IMR-90 (cell line): Measurements from ENCODE around the gene CISTR. TPM values are rescaled to one million over a fixed set of nuclear protein-coding genes. Genes with fewer than 3 reads are reported as not detected.

ENCODE experiments used
- ATAC-seq: fragments of 200-7000 bp; cut with Tn5 transposase; 2 replicates; pipeline ENCODE4 v1.9.1; 2020; ENCODE audit warnings: low read depth, mild to moderate bottlenecking, moderate library complexity
- BruUV-seq: library from RNA; stranded (reverse); fragments of 400-500 nt; replicated peaks from 2 replicates; lab custom pipeline; 2021; lab: Mats Ljungman, UMichigan
- CTCF ChIA-PET: fragments of 300-600 bp; formaldehyde crosslinking; extraction: SDS; loops from one replicate; lab custom pipeline; 2021; ENCODE audit warnings: antibody characterized with exemption; lab: Yijun Ruan, JAX
- POLR2A ChIA-PET: fragments of 300-600 bp; sonication (Branson Sonifier 250); formaldehyde crosslinking; loops from one replicate; lab custom pipeline; 2022; ENCODE audit warnings: antibody characterized with exemption; ENCODE audit not compliant: unreplicated experiment; lab: Charles Lee
- DNase-seq: peaks from one replicate; pipeline ENCODE4 v3.0.0; 2013
- H2AFZ ChIP-seq: replicated peaks from 2 replicates; pipeline ENCODE3; 2013; ENCODE audit warnings: low read length, mild to moderate bottlenecking; ENCODE audit not compliant: poor library complexity
- H2AK5ac ChIP-seq: 2 replicates; pipeline ENCODE4 v1.6.1; 2013; ENCODE audit warnings: low read depth, low read length, inconsistent platforms
- H2AK9ac ChIP-seq: replicated peaks from 2 replicates; pipeline ENCODE3; 2013; ENCODE audit warnings: mild to moderate bottlenecking, low read depth, low read length, moderate library complexity; ENCODE audit not compliant: poor library complexity
- H2BK120ac ChIP-seq: 2 replicates; pipeline ENCODE4 v1.6.1; 2013; ENCODE audit warnings: low read depth, low read length, inconsistent platforms
- H2BK15ac ChIP-seq: 3 replicates; pipeline ENCODE4 v1.6.1; 2013; ENCODE audit warnings: low read depth, low read length, inconsistent platforms
- H2BK20ac ChIP-seq: 2 replicates; pipeline ENCODE4 v1.6.1; 2013; ENCODE audit warnings: low read depth, mild to moderate bottlenecking, inconsistent platforms, low read length, moderate library complexity
- H2BK5ac ChIP-seq: 2 replicates; pipeline ENCODE4 v1.6.1; 2013; ENCODE audit warnings: mild to moderate bottlenecking, low read depth, low read length, inconsistent platforms; ENCODE audit not compliant: poor library complexity, severe bottlenecking
- H3K14ac ChIP-seq: replicated peaks from 2 replicates; pipeline ENCODE4 v1.6.1; 2013; ENCODE audit warnings: low read depth, low read length, inconsistent platforms
- H3K18ac ChIP-seq: 2 replicates; pipeline ENCODE4 v1.6.1; 2013; ENCODE audit warnings: low read depth, low read length, control low read depth
- H3K23ac ChIP-seq: 2 replicates; pipeline ENCODE4 v1.6.1; 2013; ENCODE audit warnings: low read depth, low read length, inconsistent platforms
- H3K27ac ChIP-seq: 2 replicates; pipeline ENCODE4 v1.5.1; 2013; ENCODE audit warnings: mild to moderate bottlenecking, control low read depth, low read length; ENCODE audit not compliant: insufficient read depth
- H3K27me3 ChIP-seq: 2 replicates; pipeline ENCODE4 v1.6.1; 2013; ENCODE audit warnings: low read length; ENCODE audit not compliant: control insufficient read depth, insufficient read depth
- H3K36me3 ChIP-seq: 2 replicates; pipeline ENCODE4 v1.6.1; 2013; ENCODE audit warnings: low read length, mixed read lengths; ENCODE audit not compliant: control insufficient read depth, insufficient read depth
- H3K4ac ChIP-seq: 2 replicates; pipeline ENCODE4 v1.6.1; 2013; ENCODE audit warnings: low read depth, low read length, inconsistent platforms
- H3K4me1 ChIP-seq: 2 replicates; pipeline ENCODE4 v1.6.1; 2013; ENCODE audit warnings: low read length, mixed read lengths; ENCODE audit not compliant: control insufficient read depth, insufficient read depth
- H3K4me2 ChIP-seq: 2 replicates; pipeline ENCODE4 v1.6.1; 2013; ENCODE audit warnings: low read depth, mild to moderate bottlenecking, control low read depth, low read length, moderate library complexity
- H3K4me3 ChIP-seq: 2 replicates; pipeline ENCODE4 v1.5.1; 2013; ENCODE audit warnings: low read depth, mild to moderate bottlenecking, control low read depth, low read length, moderate library complexity; ENCODE audit not compliant: insufficient read depth
- H3K56ac ChIP-seq: 2 replicates; pipeline ENCODE4 v1.6.1; 2013; ENCODE audit warnings: low read length, inconsistent platforms; ENCODE audit not compliant: insufficient read depth; ENCODE audit errors: extremely low read depth
- H3K79me1 ChIP-seq, 2 experiments: 2 replicates each; pipeline ENCODE4 v1.6.1; 2013; ENCODE audit warnings: low read length in 2 of 2, inconsistent platforms in 1 of 2, low read depth in 1 of 2
- H3K9ac ChIP-seq: 2 replicates; pipeline ENCODE4 v1.6.1; 2013; ENCODE audit warnings: low read depth, low read length, control low read depth
- H3K9me1 ChIP-seq: 2 replicates; pipeline ENCODE4 v1.6.1; 2013; ENCODE audit warnings: low read length, inconsistent platforms; ENCODE audit not compliant: insufficient read depth
- H3K9me3 ChIP-seq: 2 replicates; pipeline ENCODE4 v1.6.1; 2013; ENCODE audit warnings: low read length; ENCODE audit not compliant: control insufficient read depth, insufficient read depth
- H4K20me1 ChIP-seq: 2 replicates; pipeline ENCODE4 v1.6.1; 2013; ENCODE audit warnings: low read length, inconsistent platforms; ENCODE audit not compliant: insufficient read depth
- H4K5ac ChIP-seq: 2 replicates; pipeline ENCODE4 v1.6.1; 2013; ENCODE audit warnings: mild to moderate bottlenecking, low read depth, low read length, control low read depth
- H4K8ac ChIP-seq, 2 experiments: 2 replicates each; pipeline ENCODE4 v1.6.1; 2013; ENCODE audit warnings: low read depth in 2 of 2, low read length in 2 of 2, control low read depth in 1 of 2, inconsistent platforms in 1 of 2
- H4K91ac ChIP-seq: 2 replicates; pipeline ENCODE4 v1.6.1; 2013; ENCODE audit warnings: low read depth, low read length, inconsistent platforms; ENCODE audit not compliant: insufficient read depth
- MXI1 ChIP-seq: IDR thresholded peaks from 2 replicates; pipeline ENCODE4 v1.6.1; 2012; ENCODE audit warnings: low read depth, mild to moderate bottlenecking, low read length, moderate library complexity, borderline replicate concordance
- SMC3 ChIP-seq: fragments of 150-350 bp; IDR thresholded peaks from 2 replicates; pipeline ENCODE4 v1.6.1; 2016; ENCODE audit warnings: low read depth, mild to moderate bottlenecking, antibody characterized with exemption, low read length, moderate library complexity
- WGBS, 2 experiments: methylation state at CpG; one replicate each; pipeline versions ENCODE4 v1.1.5 to v1.1.7; 2013; ENCODE audit warnings: missing lambda C conversion rate in 2 of 2; ENCODE audit not compliant: insufficient read length in 1 of 2; ENCODE audit errors: extremely low coverage in 2 of 2; 5-methylcytosine and 5-hydroxymethylcytosine counted together
- dilution Hi-C: fragments of 300-500 bp; cut with HindIII; formaldehyde crosslinking; loops from one replicate; pipeline ENCODE4 v1.14.3; 2018; ENCODE audit warnings: low sequenced_read_pairs; ENCODE audit not compliant: unreplicated experiment
- in situ Hi-C: fragments of 300-500 bp; cut with MboI; formaldehyde crosslinking; loops from 3 replicates; pipeline ENCODE4 v1.14.3; 2019; ENCODE audit warnings: low sequenced_read_pairs, inconsistent platforms, mixed read lengths
- intact Hi-C: fragments of 100-400 bp; cut with micrococcal nuclease; formaldehyde crosslinking; loops from 2 replicates; pipeline ENCODE4 v1.10.0; 2022
- polyA plus RNA-seq, 3 experiments: library from polyadenylated mRNA; depleted of rRNA; stranded (reverse); fragments of >200 nt; gene quantifications; 2 replicates each; pipeline ENCODE4 v1.2.3, GENCODE V29; 2012; ENCODE audit warnings: low replicate concordance in 1 of 3
- total RNA-seq: library from RNA; depleted of rRNA; stranded (reverse); fragments of >200 nt; gene quantifications from 2 replicates; pipeline ENCODE4 v1.2.3, GENCODE V29; 2012
- TF ChIP-seq, protein P1 (sequence below): conservative IDR thresholded peaks from 2 replicates; pipeline ENCODE4 v1.5.1; 2012; ENCODE audit warnings: mild to moderate bottlenecking, low read depth, low read length, improper control_type of control experiment

The CISTR gene
- total and polyA plus RNA-seq, 2 of the 4 experiments (the other 2 are of a cell fraction), result not detected

DNA sequence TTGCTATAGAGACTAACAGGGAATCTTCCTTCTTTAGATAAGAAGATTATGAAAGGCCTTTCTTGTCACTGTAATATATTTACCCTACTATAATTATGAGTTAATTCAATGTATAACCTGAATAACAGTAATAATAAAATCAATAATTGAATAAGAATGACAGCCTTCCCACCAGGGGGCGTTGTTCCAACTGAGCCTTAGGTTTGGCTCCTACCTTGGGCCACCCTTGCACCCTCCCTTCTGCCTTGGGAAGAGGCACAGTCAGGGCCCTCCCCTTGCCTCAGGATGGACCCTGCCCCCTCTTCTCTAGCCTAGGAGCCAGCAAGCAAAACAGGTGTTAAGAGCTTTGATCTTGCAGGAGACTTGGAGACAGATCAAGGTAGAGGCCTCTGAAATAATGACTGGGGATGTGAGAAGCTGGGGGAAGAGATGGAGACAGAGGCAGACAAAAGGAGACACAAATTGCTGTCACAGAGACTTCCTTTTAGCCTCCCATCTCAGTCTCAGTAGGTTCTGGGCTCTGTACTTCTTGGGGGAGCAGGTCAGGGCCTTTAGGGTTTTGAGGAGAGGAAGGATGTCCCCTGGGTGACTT lies 40.1 kb upstream of the CISTR start:
- no peaks in the 10 kb centered on the region for H4K20me1 ChIP-seq
- no peak overlapping the region for H2AK5ac ChIP-seq
- H4K91ac ChIP-seq, result no peak overlapping the region
- H2BK5ac ChIP-seq, result no peak overlapping the region
- in situ Hi-C loops (no loop called here), intact Hi-C loops (no loop called here), dilution Hi-C loops (no loop called here)
- no peak overlapping the region for H2BK15ac ChIP-seq
- H2AFZ ChIP-seq, result no peak overlapping the region
- no peak overlapping the region for H2BK120ac ChIP-seq
- no peak overlapping the region for H3K4ac ChIP-seq
- no peak overlapping the region for H3K14ac ChIP-seq
- no peaks in the 10 kb centered on the region for H3K36me3 ChIP-seq
- no peak overlapping the region for H3K4me2 ChIP-seq
- no peak overlapping the region for H3K27ac ChIP-seq
- no peaks in the 10 kb centered on the region; the same call in 1 of the 2 replicates for H3K9me1 ChIP-seq
- ATAC-seq (no peak), DNase-seq (no peak)
- no peak overlapping the region for H3K56ac ChIP-seq
- H2BK20ac ChIP-seq, result no peak overlapping the region
- peaks cover 50% of the 10 kb centered on the region for H3K27me3 ChIP-seq
- H3K23ac ChIP-seq, result no peak overlapping the region
- H3K4me3 ChIP-seq, result no peak overlapping the region
- no peaks in the 10 kb centered on the region for H3K4me1 ChIP-seq
- peak overlapping the region; percentile 52 for H2AK9ac ChIP-seq
- no peaks in the 10 kb centered on the region for H3K79me1 ChIP-seq
- WGBS, 2 experiments, result no CpG with 5 or more reads among the region's 1 CpG
- H4K8ac ChIP-seq, result no peak overlapping the region
- POLR2A ChIA-PET, result no interaction called here
- H3K9ac ChIP-seq, result no peak overlapping the region
- no peaks in the 10 kb centered on the region for H3K9me3 ChIP-seq
- TF ChIP-seq MXI1, result no peak
- TF ChIP-seq, protein P1, sequence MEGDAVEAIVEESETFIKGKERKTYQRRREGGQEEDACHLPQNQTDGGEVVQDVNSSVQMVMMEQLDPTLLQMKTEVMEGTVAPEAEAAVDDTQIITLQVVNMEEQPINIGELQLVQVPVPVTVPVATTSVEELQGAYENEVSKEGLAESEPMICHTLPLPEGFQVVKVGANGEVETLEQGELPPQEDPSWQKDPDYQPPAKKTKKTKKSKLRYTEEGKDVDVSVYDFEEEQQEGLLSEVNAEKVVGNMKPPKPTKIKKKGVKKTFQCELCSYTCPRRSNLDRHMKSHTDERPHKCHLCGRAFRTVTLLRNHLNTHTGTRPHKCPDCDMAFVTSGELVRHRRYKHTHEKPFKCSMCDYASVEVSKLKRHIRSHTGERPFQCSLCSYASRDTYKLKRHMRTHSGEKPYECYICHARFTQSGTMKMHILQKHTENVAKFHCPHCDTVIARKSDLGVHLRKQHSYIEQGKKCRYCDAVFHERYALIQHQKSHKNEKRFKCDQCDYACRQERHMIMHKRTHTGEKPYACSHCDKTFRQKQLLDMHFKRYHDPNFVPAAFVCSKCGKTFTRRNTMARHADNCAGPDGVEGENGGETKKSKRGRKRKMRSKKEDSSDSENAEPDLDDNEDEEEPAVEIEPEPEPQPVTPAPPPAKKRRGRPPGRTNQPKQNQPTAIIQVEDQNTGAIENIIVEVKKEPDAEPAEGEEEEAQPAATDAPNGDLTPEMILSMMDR, result peak; percentile 31
- peak; percentile 29 for TF ChIP-seq SMC3
- CTCF ChIA-PET, result interaction anchor here (0.7 to 1.2 kb wide), 3 partner anchors 22 to 162 kb away, joined by 3 read pairs; no protein-coding TSS in a partner anchor
- no TSS peak for BruUV-seq
- no peak overlapping the region for H3K18ac ChIP-seq
- no peak overlapping the region for H4K5ac ChIP-seq
